ENCODE measurements around the gene EPHA1. TPM values are rescaled to one million over a fixed set of nuclear protein-coding genes. Genes with fewer than 3 reads are reported as not detected.

Gene EPHA1
- total and polyA plus RNA-seq, 2 experiments from 2014 or later: 60.7 to 154 TPM

- H3K9me2 ChIP-seq (ENCODE audit: insufficient read depth): no peaks in the 10 kb centered on the region; the same call in 1 of the 2 replicates
- peaks cover 21% of the 10 kb centered on the region for H3K27me3 Mint-ChIP-seq (ENCODE audit: insufficient read depth, low read depth, poor library complexity)
- H3K27ac Mint-ChIP-seq: no peak overlapping the region
- H3K36me3 Mint-ChIP-seq (ENCODE audit: low read depth): peaks cover 32% of the 10 kb centered on the region
- no peaks in the 10 kb centered on the region for H3F3A ChIP-seq (replicated peaks; ENCODE audit: low read depth)
- ATAC-seq (peak; percentile 70), DNase-seq (ENCODE audit: low spot score) (peak; percentile 69)
- H3K4me2 ChIP-seq: peak overlapping the region; percentile 90
- H3K27me3 ChIP-seq (ENCODE audit: insufficient read depth): peaks cover 22% of the 10 kb centered on the region
- peak overlapping the region; percentile 74; the same call in 1 of the 2 replicates for H3K27ac ChIP-seq (ENCODE audit: low read depth)
- H3K4me1 Mint-ChIP-seq: peaks cover 21% of the 10 kb centered on the region
- peaks cover 11% of the 10 kb centered on the region for H3K36me3 ChIP-seq (ENCODE audit: insufficient read depth)
- H2AFZ ChIP-seq: peak overlapping the region; percentile 52; the same call in 1 of the 2 replicates
- peak overlapping the region; percentile 91 for H3K4me3 ChIP-seq
- H3K9me3 Mint-ChIP-seq: no peaks in the 10 kb centered on the region; the same call in 1 of the 3 replicates
- H3K4me3 Mint-ChIP-seq: peak overlapping the region; percentile 90
- TF ChIP-seq POLR2AphosphoS5 (IDR thresholded peaks at IDR 0.05; ENCODE audit: low read depth) (no peak), NANOG (IDR thresholded peaks at IDR 0.05; ENCODE audit: borderline replicate concordance) (no peak), EZH2phosphoT487 (IDR thresholded peaks at IDR 0.05; ENCODE audit: unreplicated experiment) (no peak), CTCF (conservative IDR thresholded peaks at IDR 0.05; ENCODE audit: low read depth in 2 of 2) (no peak)
- H4K20me1 ChIP-seq (replicated peaks; ENCODE audit: insufficient read depth): no peaks in the 10 kb centered on the region
- no peaks in the 10 kb centered on the region for H3K79me2 ChIP-seq (replicated peaks; ENCODE audit: insufficient read depth)
- H3K4me1 ChIP-seq (ENCODE audit: insufficient read depth): peaks cover 16% of the 10 kb centered on the region
Measured at GRCh38 chr7:143361552-143362130, 47.0 kb downstream of the EPHA1 start.

- Histone ChIP-seq H3K79me2 (replicated peaks; ENCODE audit: insufficient read depth) (no peaks in the 10 kb centered on the region), H3F3A (replicated peaks; ENCODE audit: low read depth) (no peaks in the 10 kb centered on the region), H2AFZ (peak overlapping the region; percentile 59; the same call in 1 of the 2 replicates), H3K4me2 (peak overlapping the region; percentile 90), H3K27ac (ENCODE audit: low read depth) (0 out of 2 replicates have a peak overlapping the region, but pooled peaks have one; percentile 74), H3K4me1 (ENCODE audit: insufficient read depth) (peaks cover 16% of the 10 kb centered on the region), H3K9me2 (ENCODE audit: insufficient read depth) (no peaks in the 10 kb centered on the region; the same call in 1 of the 2 replicates), H3K4me3 (peak overlapping the region; percentile 91), H3K36me3 (ENCODE audit: insufficient read depth) (peaks cover 11% of the 10 kb centered on the region), H3K27me3 (ENCODE audit: insufficient read depth) (peaks cover 22% of the 10 kb centered on the region), H4K20me1 (replicated peaks; ENCODE audit: insufficient read depth) (no peaks in the 10 kb centered on the region)
- Mint-ChIP-seq H3K27me3 (ENCODE audit: insufficient read depth, low read depth, poor library complexity) (peaks cover 21% of the 10 kb centered on the region), H3K4me3 (peak overlapping the region; percentile 90), H3K9me3 (no peaks in the 10 kb centered on the region; the same call in 1 of the 3 replicates), H3K36me3 (ENCODE audit: low read depth) (peaks cover 38% of the 10 kb centered on the region), H3K27ac (no peak overlapping the region), H3K4me1 (peaks cover 21% of the 10 kb centered on the region)
- ATAC-seq (peak; percentile 39), DNase-seq (ENCODE audit: low spot score) (peak; percentile 74)
- TF ChIP-seq CTCF (conservative IDR thresholded peaks at IDR 0.05; ENCODE audit: low read depth in 2 of 2): 0 out of 4 replicates have a peak, but pooled peaks of 1 of the 2 experiments have one; percentile 11
- no peak for TF ChIP-seq STAT1 (IDR thresholded peaks at IDR 0.05; ENCODE audit: unreplicated experiment)
Measured at GRCh38 chr7:143360788-143361551, 47.7 kb downstream of the EPHA1 start.

Measured in GM23338 (cell line).